Caki2 (cell line): ENCODE results near the gene TSC22D1. TPM values are rescaled to one million over a fixed set of nuclear protein-coding genes. Genes with fewer than 3 reads are reported as not detected.
"Not testable (repeated sequence)": the region's sequence is repeated elsewhere in the genome, so short reads cannot be mapped to it uniquely, and the experiment has no call there.

ENCODE experiments used
- DNase-seq: peaks from one replicate; pipeline ENCODE4 v3.0.0-alpha.2; 2015; ENCODE audit warnings: low read depth
- in situ Hi-C: cut with HindIII; loops from 2 replicates; pipeline ENCODE4 v1.10.0; 2016; ENCODE audit warnings: low sequenced_read_pairs, low pct_unique_long_range_greater_than_20kb, mixed read lengths
- total RNA-seq: library from RNA; depleted of rRNA; stranded (reverse); fragments of >200 nt; shearing (Covaris generic); gene quantifications from 2 replicates; pipeline ENCODE4 v1.2.3, GENCODE V29; 2014; ENCODE audit warnings: low replicate concordance

TSC22D1 gene
- total RNA-seq, 1 experiment from 2014 or later: 53.8 TPM

- in situ Hi-C loops: loop anchor here (25.0 kb wide), 1 partner anchor 559 kb away; no protein-coding TSS in a partner anchor
Measured at GRCh38 chr13:44470638-44471562, 105.2 kb downstream of the TSC22D1 start.

GRCh38 chr13:44468874-44469273 is 107.3 kb downstream of the TSC22D1 start:
- in situ Hi-C loops: loop anchor here (25.0 kb wide), 1 partner anchor 557 kb away; no protein-coding TSS in a partner anchor
- no peak for DNase-seq

More at GRCh38 chr13:44470638-44471562, 105.2 kb downstream of the TSC22D1 start:
- peak; percentile 84 for DNase-seq

- no peak for DNase-seq
- in situ Hi-C loops: loop anchor here (25.0 kb wide), 1 partner anchor 553 kb away; no protein-coding TSS in a partner anchor
Measured at GRCh38 chr13:44465318-44465717, 110.8 kb downstream of the TSC22D1 start.

- in situ Hi-C loops: loop anchor here (25.0 kb wide), 1 partner anchor 552 kb away; no protein-coding TSS in a partner anchor
- DNase-seq: no peak
Measured at GRCh38 chr13:44464471-44464870, 111.7 kb downstream of the TSC22D1 start.

- in situ Hi-C loops: loop anchor here (25.0 kb wide), 1 partner anchor 551 kb away; no protein-coding TSS in a partner anchor
- no peak for DNase-seq
Measured at GRCh38 chr13:44463759-44464158, 112.4 kb downstream of the TSC22D1 start.

- DNase-seq: no peak
- in situ Hi-C loops: loop anchor here (25.0 kb wide), 1 partner anchor 547 kb away; no protein-coding TSS in a partner anchor
Measured at GRCh38 chr13:44459674-44460073, 116.5 kb downstream of the TSC22D1 start.

- no peak for DNase-seq
- in situ Hi-C loops: loop anchor here (25.0 kb wide), 1 partner anchor 546 kb away; no protein-coding TSS in a partner anchor
Measured at GRCh38 chr13:44458313-44458975, 117.7 kb downstream of the TSC22D1 start.

GRCh38 chr13:44456212-44456611 is 119.9 kb downstream of the TSC22D1 start:
- in situ Hi-C loops: loop anchor here (25.0 kb wide), 1 partner anchor 544 kb away; no protein-coding TSS in a partner anchor
- not testable (repeated sequence) for DNase-seq

GRCh38 chr13:44455769-44456168 is 120.4 kb downstream of the TSC22D1 start:
- DNase-seq: no peak
- in situ Hi-C loops: loop anchor here (25.0 kb wide), 1 partner anchor 543 kb away; no protein-coding TSS in a partner anchor

GRCh38 chr13:44453881-44454280 is 122.2 kb downstream of the TSC22D1 start:
- in situ Hi-C loops: loop anchor here (25.0 kb wide), 1 partner anchor 542 kb away; no protein-coding TSS in a partner anchor
- no peak for DNase-seq

- DNase-seq: no peak
- in situ Hi-C loops: loop anchor here (25.0 kb wide), 1 partner anchor 541 kb away; no protein-coding TSS in a partner anchor
Measured at GRCh38 chr13:44453069-44453468, 123.1 kb downstream of the TSC22D1 start.

- in situ Hi-C loops: loop anchor here (25.0 kb wide), 1 partner anchor 540 kb away; no protein-coding TSS in a partner anchor
- DNase-seq: no peak
Measured at GRCh38 chr13:44452418-44452817, 123.7 kb downstream of the TSC22D1 start.

- in situ Hi-C loops: loop anchor here (25.0 kb wide), 1 partner anchor 539 kb away; no protein-coding TSS in a partner anchor
- DNase-seq: no peak
Measured at GRCh38 chr13:44451651-44452050, 124.5 kb downstream of the TSC22D1 start.

- no peak for DNase-seq
- in situ Hi-C loops: loop anchor here (25.0 kb wide), 1 partner anchor 539 kb away; no protein-coding TSS in a partner anchor
Measured at GRCh38 chr13:44451126-44451525, 125.0 kb downstream of the TSC22D1 start.

GRCh38 chr13:44449999-44450821 is 125.9 kb downstream of the TSC22D1 start:
- DNase-seq: no peak
- in situ Hi-C loops: loop anchor here (25.0 kb wide), 1 partner anchor 538 kb away; no protein-coding TSS in a partner anchor

GRCh38 chr13:44448875-44449274 is 127.3 kb downstream of the TSC22D1 start:
- no peak for DNase-seq
- in situ Hi-C loops: no loop called here

GRCh38 chr13:44448373-44448772 is 127.8 kb downstream of the TSC22D1 start:
- no peak for DNase-seq
- in situ Hi-C loops: no loop called here
